Measurements from ENCODE around the gene CIDEA.
"Not testable (repeated sequence)": the region's sequence is repeated elsewhere in the genome, so short reads cannot be mapped to it uniquely, and the experiment has no call there.

Gene CIDEA, protein sequence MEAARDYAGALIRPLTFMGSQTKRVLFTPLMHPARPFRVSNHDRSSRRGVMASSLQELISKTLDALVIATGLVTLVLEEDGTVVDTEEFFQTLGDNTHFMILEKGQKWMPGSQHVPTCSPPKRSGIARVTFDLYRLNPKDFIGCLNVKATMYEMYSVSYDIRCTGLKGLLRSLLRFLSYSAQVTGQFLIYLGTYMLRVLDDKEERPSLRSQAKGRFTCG

DNA sequence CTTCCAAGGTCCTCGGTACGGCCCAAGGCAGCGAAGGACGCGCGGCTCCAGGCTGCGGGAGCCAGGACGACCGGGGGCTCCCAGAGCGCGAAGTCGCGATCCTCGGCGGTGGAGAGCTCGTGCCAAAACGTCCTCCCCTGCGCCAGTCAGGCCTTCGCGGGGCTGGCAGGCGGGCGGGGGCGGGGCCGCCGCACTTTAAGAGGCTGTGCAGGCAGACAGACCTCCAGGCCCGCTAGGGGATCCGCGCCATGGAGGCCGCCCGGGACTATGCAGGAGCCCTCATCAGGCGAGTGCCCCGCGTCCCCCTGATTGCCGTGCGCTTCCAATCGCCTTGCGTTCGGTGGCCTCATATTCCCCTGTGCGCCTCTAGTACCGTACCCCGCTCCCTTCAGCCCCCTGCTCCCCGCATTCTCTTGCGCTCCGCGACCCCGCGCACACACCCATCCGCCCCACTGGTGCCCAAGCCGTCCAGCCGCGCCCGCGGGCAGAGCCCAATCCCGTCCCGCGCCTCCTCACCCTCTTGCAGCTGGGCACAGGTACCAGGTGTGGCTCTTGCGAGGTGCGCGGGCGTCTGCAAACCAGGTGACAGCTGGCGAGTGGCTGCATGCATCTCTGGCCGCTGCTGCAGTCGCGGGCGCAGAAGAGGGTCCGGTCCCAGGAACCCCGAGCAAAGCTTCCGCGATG, at the start of gene CIDEA:
Gene CIDEA, plus strand, starts transcription at position 226 of the 684 bp plus-strand sequence. Its CDS starts 23 bp downstream, at position 249.
- DNase-seq (ENCODE audit: low read depth in 3 of 3) = no peak

DNA sequence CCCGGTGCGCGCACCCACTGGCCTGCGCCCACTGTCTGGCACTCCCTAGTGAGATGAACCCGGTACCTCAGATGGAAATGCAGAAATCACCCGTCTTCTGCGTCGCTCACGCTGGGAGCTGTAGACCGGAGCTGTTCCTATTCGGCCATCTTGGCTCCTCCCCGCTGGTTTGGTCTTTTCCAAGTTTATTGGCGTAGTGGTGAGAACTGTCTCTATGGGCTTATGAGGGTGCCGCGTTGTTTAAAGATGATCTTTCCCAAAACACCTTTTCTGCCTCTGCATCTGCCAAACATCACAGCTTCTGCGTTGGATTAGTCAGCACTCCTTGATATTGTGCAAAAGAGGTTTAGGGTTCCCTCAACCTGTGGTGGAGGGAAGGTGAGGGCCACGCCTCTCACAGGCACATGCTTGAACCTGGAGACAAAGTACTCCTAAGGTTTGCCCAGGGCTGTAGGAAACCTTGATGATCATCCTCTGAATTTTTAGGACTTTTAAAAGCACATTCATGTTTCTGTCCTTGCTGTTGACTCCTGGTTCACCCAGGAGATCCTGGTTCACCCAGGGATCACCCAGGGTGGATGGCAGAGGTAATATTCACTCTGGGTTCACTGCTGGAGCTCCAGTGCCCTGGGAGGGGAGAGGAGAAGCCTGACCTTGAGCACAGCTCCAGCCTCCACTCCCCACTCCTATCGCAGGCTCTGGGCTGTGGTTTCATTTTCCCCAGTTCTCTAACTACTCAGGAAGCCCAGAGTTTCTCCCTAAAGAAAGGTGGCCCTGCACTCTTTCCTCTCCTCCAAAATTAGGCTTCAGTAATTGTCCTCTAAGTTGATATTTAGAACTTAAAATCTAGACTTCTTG, 45.6 kb upstream of the CIDEA start:
- not testable (repeated sequence) for DNase-seq (ENCODE audit: low read depth in 3 of 3)

DNA sequence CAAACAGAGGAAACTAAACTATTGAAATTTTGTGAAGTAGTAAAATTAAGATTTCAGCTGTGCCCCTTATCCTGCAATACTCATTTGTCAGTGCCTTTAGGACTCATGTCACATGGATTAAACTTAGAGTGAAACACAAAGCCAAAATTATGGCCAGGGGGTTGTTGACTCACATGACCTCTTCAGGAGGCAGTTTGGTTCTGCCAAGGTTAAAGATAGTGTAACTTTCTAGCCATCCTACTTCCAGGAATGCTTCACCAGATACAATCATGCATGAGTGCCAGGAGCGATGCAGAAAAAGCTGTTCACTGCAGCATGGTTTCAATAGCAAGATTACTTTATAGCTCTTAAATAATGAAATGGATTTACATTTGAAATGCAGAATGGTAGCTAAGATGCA, 41.9 kb upstream of the CIDEA start:
- DNase-seq (ENCODE audit: low read depth in 3 of 3) = not testable (repeated sequence)

DNA sequence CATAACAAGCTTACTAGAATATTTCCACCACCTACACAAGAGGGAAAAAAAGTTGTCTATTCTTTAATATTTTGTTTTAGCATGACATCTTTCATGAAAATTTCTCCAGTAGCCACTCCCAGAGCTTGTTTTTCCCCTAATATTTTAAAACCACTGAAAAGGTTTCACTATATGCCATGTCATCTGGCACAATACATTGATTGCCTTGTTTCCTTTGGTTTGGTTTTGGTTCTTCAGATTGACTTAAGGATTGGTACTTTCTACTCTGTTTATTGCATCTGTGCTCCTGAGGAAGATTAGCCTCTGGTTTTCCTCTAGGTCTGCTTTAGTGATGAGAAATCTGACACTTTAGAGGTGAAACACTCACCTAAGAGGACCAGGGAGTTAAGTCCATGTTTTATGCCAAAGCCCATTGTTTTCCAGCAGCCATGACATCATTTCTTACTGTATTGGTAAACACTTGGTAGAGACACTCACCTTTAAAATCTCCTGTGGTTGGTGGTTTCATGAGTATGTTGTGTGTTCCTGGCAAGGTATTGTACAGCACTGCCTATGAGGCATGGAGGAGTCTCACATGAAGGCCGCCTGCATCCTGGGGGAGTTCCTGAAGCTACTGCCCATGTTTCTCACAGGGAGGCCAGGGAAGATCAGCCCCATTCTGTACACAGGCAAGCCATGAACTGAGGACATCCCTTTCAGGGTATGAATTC, 39.7 kb upstream of the CIDEA start:
- not testable (repeated sequence) for DNase-seq (ENCODE audit: low read depth in 3 of 3)

DNA sequence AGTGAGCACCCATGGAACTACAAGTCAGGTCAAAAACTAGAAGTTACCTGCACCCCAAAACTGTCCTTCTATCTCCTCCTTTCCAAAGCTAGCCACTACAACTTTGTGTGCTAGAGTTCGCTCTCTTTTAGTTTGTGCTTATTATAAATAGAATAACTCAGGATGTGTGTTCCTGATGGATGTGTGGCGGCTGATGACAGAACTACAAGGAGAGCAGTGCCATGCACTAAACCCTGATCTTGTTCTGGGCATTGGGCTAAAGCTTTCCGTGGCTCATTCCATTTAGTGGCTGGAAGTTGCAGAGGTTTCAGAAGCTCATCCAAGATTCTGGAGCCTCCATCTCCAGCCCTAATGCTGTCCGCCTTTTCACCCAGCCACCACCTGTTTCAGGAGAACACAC, 37.7 kb upstream of the CIDEA start:
- not testable (repeated sequence) for DNase-seq (ENCODE audit: low read depth in 3 of 3)

DNA sequence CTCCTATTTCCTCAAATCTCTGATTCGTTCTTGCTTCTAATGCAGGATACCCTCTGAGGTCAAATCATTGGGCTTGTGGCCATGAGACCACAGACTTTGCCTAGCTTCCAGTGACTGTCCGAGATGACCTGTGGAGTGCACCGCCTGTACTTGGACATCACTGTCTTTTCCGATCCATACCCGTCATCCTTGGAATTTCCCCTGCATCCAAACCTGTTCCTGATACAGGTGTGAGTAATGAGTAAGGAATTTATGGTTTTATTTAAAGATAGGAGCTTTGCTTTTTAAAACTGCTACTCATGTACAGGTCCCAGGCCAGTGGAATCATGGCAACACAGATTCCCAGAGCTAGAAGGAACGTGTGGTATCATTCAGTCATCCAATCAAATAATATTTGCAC, 35.6 kb upstream of the CIDEA start:
- not testable (repeated sequence) for DNase-seq (ENCODE audit: low read depth in 3 of 3)

DNA sequence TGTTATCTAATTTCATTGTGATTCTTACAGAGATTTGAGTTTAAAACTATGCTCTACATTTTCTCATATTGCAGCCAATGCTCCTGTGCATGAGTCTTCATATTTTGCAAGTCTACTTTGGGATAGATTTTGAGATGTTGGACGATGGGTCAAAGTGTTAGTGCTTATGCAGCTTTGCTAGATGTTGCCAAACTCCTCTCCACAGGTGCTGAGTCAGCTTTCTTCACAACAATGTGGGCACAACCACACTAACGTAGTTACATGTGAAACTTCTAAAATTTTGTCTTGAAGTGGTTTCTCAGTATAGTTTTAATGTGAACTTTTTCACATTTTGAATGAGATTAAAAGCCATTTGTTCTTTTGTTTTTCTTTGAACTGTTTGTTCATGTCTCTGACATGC, 32.1 kb upstream of the CIDEA start:
- DNase-seq (ENCODE audit: low read depth in 3 of 3) = not testable (repeated sequence)

DNA sequence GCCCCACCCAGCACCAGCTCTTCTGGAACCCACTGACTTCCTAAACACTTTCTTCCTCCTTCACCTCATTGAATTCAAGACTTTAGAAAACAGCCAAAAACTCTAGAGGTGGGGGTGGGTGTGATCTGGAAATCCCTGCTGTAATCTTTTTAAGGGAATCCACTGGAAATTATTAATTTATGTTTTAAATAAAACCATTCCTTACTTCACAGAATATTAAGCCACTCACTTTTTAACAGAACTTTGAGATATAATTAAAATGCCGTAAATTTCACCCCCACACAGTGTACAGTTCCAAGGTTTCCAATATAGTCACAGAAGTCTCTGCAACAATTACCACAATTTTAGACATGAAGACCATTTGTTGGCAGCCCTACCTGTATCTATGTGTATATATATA, 30.8 kb upstream of the CIDEA start:
- not testable (repeated sequence) for DNase-seq (ENCODE audit: low read depth in 3 of 3)

DNA sequence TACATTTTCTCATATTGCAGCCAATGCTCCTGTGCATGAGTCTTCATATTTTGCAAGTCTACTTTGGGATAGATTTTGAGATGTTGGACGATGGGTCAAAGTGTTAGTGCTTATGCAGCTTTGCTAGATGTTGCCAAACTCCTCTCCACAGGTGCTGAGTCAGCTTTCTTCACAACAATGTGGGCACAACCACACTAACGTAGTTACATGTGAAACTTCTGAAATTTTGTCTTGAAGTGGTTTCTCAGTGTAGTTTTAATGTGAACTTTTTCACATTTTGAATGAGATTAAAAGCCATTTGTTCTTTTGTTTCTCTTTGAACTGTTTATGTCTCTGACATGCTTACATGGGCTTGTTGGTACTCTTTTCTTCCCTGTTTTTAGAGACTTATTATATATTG, 27.4 kb upstream of the CIDEA start:
- not testable (repeated sequence) for DNase-seq (ENCODE audit: low read depth in 3 of 3)

DNA sequence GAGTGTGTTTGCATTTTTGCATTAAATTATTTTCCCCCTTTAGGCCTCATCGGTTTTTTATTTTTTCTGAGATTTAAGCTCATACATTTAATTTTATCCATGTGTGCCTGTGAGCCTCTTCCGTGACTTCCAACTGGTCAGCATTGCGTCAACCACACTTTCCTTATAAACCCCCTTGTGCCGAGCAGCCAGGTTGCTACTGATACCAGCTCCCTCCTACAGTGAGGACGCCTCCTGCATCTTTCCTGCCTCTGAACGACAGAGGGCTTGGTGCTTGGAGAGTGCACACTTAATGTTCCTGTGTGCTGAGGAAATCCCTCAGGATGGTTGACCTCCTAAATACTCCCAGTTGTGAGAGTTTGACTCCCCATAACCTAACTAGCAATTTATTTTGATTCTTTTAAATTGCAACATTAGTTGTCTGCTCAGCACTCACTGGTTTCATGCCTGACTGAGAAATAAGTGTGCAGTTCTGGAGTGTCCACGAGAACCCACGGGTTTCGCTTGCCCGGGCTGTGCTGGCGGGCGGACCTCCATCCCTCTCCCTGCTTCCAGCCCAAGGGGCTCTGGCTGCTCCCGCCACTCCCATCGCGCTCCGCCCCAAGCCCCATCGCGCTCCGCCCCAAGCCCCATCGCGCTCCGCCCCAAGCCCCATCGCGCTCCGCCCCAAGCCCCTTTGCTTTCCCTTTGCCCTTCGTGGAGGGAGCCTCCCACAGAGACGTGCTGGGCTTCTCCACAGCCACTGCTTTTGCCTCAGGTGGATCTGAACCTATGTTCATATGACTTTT, 26.6 kb upstream of the CIDEA start:
- DNase-seq (ENCODE audit: low read depth in 3 of 3) = not testable (repeated sequence)

DNA sequence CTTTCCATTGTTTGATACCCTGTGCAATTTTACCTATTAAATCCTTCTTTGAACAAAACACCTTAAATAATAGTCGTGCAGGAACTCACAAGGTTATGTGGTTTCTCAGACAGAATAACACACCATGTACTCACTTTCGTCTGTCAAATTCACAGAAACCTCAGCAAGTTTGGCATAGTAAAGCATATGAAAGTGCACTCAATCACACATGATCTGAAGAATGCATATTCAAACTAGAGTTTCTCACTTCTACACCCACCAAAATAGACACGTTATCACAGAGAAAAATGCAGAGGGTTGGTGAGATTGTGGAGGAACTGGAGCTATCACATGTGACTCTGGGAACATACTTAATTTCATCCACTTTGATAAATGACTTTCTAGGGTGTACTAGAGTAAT, 25.9 kb upstream of the CIDEA start:
- not testable (repeated sequence) for DNase-seq (ENCODE audit: low read depth in 3 of 3)

DNA sequence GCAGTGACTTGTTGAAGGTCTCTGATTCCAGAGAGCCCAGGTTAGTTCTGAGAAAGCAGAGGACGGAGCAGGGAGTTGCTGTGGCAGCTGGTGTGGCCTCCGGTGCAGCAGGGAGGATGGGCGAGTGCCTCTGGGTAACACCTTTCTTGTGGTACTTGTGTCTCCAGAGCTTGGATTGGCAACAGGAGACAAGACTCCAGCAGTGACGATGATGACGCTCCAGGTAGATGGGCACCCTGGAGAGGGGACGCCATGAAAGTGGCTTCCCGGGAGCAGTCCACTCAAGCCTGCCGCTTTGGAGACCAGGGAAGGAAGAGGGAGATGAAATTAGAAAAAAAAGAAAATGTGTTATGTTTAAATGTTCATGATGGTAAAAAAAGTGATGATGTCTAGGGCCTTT, 23.6 kb upstream of the CIDEA start:
- DNase-seq (ENCODE audit: low read depth in 3 of 3) = not testable (repeated sequence)

DNA sequence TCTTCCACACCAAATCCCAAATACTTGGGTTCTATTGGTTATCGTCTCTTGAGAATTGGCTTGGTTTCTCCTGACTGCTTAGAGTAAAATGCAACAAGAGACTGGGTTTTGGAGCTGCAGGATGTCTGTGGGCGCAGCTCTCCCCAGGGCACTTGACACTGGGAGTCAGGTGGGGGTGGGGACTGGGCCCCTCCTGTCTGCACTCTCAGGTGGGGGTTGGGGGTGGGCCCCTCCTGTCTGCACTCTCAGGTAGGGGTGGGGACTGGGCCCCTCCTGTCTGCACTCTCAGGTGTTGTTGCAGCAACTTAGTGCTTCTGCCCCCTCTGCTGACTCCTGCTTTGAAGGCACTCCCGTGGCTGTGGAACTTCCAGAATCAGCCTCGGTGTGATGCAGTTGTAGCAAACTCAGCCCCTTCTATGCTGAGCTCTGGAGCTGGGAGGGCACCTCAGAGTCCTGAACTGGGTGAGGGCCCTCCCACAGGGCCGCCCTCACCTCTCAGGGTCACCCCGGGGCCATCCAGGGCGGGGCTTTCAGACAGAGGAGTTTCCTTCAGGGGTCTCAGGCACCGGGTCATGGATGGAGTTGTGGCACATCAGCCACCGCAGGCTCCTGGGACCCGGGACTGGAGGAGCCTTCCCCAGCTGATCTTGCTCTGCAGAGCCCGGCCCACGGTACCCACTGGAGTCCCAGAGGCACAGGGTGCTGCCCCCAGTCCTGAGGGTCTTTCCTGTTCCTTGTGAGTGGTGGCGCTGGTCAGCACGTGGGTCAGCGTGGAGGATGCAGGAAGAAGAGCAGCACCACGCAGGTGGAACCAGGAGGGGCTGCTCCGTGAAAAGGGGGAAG, 22.9 kb upstream of the CIDEA start:
- DNase-seq (ENCODE audit: low read depth in 3 of 3) = no peak

DNA sequence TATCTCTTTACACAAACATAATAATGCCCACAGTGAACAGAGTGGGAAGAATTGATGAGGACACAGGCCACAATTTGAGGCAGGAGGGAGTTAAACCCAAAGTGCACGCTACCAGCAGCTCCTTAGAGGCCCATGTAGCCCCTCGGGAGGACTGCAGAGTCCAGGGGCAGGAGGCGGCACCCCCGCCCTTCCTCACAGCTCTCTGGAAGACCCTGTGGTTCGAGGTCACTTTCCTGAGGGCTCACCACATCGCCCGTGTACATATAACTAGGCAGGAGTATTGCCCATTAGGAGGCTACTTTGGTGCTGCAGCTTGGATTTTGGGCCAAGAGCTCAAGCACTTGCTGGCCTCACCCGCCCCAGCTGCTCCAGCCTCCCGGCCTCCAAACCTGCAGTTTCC, 22.2 kb upstream of the CIDEA start:
- no peak for DNase-seq (ENCODE audit: low read depth in 3 of 3)

DNA sequence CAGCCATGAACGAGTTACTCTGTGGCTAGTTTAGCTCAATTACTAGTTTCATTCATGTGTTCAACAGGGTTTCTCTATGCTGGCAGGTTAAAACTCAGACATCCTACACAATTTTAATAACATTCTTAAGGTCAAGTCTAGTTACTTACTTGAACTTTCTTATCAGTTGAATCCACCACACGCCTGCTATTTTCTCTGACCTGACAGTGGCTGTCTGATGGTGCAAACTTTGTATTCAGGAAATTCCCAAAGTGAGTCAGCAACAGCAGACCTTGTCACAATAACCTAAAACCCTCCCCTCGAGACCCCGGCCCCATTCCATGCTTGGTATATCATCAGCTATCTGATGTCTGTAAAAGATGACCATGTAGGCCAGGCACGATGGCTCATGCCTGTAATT, 20.8 kb upstream of the CIDEA start:
- no peak for DNase-seq (ENCODE audit: low read depth in 3 of 3)

DNA sequence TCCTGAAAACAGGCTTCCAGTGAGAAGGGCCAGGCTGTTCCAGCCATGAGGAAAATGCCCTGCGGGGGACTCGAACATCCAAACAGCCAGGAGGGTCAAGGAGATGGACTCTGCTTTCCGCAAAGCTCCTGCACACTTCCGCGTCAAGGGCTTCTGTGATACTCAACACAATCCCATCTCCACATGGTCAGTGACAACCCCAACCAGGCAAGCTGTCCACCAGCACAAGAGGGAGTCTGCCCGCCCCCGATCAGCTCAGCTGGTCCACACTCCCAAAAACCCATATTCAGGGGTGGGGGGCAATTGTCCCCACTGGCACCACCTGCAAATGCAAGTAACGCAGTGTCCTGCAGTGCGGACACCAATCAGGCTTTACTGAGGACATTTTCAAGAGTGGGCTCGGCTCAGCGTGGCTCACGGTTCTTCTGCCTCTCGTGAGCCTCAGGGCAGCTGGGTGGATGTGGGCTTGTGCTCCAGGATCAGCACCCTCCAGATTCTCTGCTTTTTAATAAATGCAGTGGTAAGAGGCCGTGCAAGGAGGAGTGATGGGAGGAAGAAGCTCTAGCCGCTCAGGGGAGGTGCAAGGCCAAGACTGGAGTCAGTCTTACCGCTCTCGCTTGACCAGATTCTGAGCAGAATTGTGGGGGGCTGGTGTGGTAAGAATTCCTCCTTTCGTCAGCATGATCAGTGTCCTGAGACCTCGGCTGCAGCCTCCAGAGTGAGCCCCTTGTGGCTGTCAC, 19.5 kb upstream of the CIDEA start:
- DNase-seq (ENCODE audit: low read depth in 3 of 3) = no peak

DNA sequence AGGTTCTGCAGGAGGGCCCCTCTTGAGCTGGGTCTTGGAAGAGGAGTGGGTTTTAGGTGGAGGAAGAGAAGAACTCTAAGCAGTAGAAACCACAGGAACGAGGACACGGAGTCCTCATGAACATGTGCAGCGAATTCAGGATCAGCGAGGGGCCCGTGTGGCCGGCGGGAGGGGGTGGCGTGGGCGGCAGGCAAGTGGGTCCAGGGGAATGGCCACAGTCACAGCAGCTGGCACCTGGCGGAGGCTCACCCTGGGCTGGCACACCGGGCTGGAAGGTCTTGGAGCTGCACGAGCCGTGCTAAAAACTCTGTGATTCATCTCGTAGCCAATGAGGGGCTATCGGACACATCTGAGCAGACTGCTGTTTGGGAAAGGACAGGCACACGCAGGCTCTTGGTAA, 18.0 kb upstream of the CIDEA start:
- no peak for DNase-seq (ENCODE audit: low read depth in 3 of 3)

DNA sequence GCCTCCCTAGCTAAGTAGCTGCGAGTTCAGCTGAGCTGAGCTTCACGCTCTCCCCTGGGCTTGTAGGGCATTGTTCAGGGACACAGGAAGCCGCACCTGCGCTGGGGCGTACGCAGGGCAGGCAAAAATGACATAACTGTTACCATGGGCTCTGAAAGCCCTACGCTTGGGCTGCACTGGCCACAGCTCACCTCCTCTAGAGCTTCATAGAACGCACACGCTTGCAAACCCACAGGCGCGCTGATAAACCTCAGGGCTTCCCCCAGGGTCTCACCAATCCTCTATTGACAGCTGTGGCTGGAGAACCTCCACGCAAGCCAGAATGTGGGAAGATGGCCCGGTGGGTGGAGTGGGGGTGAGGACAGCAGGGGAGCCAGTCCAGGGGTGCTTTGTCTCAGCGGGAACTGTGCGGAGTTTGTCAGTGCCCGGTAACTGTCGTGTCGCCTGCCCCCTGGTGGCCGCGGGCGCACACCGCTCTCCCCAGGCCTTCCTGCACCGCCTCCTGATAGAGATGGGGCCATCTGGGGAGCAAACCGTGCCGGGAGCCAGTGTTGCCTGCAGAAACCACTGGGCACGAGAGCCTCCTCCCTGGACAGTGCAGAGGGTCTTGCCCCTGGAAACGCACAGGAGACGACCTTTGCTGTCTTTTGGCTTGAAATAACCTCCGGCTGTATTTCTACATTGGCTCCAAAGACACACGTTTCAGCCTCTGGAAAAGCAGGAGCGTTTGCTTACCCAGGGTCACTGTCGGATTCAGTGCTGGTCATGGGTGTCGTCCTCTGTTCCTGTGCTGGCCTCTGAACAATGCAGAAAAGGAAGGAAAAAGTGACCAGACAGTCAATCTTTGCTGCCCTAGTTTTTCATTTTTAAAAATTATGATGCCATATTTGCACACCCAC, 17.0 kb upstream of the CIDEA start:
- peak; percentile 37 to 73 (median 43) for DNase-seq (ENCODE audit: low read depth in 3 of 3)
